HG02943 (cell line): ENCODE measurements around the gene MTR.

Source experiments
- ATAC-seq: cut with Tn5 transposase; IDR thresholded peaks from one replicate; pipeline ENCODE4 v1.9.1; 2021; ENCODE audit warnings: mild to moderate bottlenecking, low read depth, moderate library complexity; ENCODE audit not compliant: unreplicated experiment

MTR gene

GRCh38 chr1:236945002-236945401, 149.9 kb downstream of the MTR start:
- no peak for ATAC-seq

DNA sequence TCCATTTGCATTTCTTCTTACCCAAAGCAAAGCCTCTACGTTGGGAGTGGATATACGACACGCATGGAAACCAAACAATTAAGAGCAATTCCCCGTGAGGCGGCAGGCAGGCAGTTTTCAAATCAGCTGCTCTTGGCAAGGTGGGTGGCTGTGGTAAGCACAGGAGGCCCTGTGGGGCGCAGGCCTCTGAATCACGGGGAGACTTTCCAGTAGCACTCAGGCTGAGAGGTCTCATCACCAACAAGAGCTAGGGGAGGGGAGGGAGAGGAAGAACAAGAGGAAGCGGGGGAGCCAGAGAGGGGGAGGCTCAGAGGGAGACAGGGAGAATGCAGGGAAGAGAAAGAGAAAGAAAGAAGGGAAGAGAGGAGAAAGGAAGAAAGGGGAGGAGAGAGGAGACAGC, 152.7 kb downstream of the MTR start:
- ATAC-seq: no peak

DNA sequence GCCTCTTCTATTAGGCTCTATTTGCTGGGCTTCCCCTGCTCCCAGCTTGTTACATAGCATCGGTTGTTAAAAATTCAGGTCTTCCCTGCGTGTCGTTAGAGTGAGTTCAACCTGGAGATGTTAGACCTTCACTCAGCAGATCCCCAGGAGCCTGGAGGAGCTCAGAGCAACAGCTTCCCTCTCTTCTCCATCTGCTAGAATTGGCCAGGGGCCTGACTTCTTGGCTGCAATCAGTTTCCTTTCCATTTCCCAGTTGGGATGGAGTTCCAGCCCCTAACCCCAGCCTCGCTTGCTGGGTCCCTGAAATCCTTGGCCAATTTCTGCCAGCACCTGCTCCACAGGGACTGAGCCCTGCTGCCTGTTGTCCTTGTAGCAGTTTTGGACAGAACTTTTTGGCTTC, 153.3 kb downstream of the MTR start:
- no peak for ATAC-seq

DNA sequence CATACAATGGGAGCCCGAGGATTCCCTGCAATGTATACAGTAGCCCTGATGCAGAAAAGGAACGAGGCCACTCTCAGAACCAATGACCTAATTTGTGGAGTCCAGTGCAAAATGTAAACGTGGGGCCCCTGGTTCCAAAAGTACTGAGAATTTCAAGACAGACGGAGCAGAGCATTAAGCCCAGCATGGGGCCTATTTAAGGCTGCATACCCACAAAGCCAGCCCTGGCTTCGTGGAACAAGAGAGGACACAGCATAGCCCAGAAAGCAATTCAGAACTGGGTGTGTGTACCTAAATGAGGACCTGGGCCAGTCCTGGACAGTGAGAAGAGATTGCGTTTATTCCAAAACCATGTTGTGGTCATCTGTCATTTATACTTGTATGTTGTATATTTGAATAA, 153.9 kb downstream of the MTR start:
- ATAC-seq: no peak

GRCh38 chr1:236950365-236950764, 155.3 kb downstream of the MTR start:
- no peak for ATAC-seq

DNA sequence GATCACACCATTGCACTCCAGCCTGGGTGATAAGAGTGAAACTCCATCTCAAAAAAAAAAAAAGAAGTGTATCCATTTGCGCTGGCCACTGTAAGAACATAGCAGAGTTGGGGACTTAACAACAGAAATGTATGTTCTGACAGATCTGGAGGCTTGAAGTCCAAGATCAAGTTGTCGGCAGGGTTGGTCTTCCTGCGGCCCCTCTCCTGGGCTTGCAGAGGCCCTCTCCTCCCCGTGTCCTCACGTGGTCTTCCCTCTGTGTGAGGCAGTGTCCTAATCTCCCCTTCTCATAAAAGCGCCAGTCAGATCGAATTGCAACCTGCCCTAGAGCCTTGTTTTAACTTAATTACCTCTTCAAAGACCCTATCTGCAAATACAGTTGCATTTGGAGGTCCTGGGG, 156.6 kb downstream of the MTR start:
- ATAC-seq: no peak

GRCh38 chr1:236952246-236953003, 157.3 kb downstream of the MTR start:
- ATAC-seq: no peak

GRCh38 chr1:236953151-236953700, 158.1 kb downstream of the MTR start:
- ATAC-seq: no peak
